LNCaP clone FGC (cell line): ENCODE results near the gene TNFAIP8.

Experiments
- DNase-seq: peaks from one replicate; pipeline ENCODE4 v3.0.0-alpha.2; 2011; ENCODE audit warnings: low read depth
- H3K4me3 ChIP-seq: 2 replicates; pipeline ENCODE4 v1.5.1; 2011; ENCODE audit warnings: mild to moderate bottlenecking, low read depth, low read length, control low read depth
- CTCF ChIP-seq: IDR thresholded peaks from 2 replicates; pipeline ENCODE4 v1.5.1; 2012; ENCODE audit warnings: mild to moderate bottlenecking; ENCODE audit not compliant: control insufficient read depth, insufficient read depth; ENCODE audit errors: extremely low read depth

TNFAIP8 gene

DNA sequence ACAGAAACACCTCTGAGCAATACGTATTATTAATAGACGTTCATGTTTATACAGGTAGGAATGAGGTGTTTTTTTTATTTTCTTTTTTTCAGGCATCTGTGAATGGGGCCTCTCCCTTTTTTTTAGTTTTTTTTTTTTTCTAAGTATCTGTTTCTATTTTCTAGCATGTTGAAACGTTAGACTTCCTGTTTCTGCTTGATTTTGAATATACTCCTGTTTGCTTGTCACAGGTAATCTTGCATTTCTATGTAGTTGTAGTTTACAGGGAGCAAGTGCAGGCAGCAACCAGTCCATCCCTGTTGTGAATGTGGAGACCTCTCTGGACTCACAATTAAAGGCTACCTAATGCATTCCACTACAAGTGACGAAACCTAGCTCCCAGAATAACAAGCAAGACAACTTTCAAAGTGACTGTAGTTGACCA is 22.8 kb upstream of the TNFAIP8 start:
- H3K4me3 ChIP-seq: no peak overlapping the region
- no peak for DNase-seq
- no peak for TF ChIP-seq CTCF

GRCh38 chr5:119333421-119333851 is 22.4 kb upstream of the TNFAIP8 start:
- DNase-seq: no peak
- no peak for TF ChIP-seq CTCF
- no peak overlapping the region for H3K4me3 ChIP-seq

DNA sequence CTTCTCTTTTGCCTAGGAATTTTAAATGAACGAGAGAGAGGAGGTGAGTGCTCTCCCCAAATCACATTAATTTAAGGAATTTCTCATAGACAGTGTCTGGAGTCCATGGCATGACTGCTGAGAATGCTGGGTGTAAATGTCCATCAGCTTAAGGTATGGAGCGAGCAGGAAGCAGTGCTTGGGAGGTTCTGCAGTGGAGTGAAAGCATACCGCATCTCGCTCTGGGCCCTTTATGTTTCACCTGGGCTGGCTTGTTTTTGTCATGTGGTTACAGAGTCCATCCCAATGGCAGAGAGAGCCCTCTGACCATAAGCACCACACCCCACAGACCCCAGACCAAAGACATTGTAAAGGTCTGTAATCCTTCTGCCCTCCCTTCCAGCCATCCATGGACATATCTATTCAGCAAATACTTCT is 20.6 kb upstream of the TNFAIP8 start:
- DNase-seq: no peak
- TF ChIP-seq CTCF: no peak
- H3K4me3 ChIP-seq: no peak overlapping the region

- no peak overlapping the region for H3K4me3 ChIP-seq
- DNase-seq: no peak
- no peak for TF ChIP-seq CTCF
Observed at GRCh38 chr5:119336262-119336661, 19.6 kb upstream of the TNFAIP8 start.

DNA sequence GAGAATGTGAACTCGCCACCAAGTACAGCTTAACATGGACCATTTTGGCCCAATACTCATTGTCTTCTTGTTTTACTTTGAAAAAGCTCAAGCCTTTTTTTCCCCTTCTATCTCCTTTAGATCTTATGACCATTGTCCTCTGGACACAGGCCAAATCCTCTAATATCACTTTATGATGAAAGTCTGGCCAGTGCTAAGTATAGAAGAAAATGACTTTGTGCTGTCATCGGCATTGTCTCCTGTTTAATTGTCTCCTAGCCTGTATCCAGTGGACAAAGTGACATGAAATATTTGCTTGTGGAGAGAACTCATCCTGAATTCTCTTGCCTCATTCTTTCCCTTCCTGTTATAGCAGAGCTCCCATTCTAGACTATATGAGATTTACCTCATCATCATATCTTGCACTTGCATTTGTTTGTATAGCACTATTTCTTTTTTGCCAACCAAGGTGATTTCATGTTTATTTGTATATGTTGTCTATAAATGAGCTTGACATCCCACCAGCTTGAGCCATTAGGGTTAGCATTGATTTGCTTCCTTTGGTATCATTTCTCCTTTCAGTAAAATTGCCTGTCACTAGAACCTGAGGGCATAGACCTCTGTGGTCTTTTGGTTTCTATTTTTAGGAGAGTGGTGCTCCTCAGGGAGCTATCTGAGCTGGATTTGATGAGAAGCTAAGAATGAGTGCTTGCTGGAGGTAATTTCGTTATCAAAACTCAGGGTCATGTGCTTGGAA is 18.8 kb upstream of the TNFAIP8 start:
- no peak for TF ChIP-seq CTCF
- no peak overlapping the region for H3K4me3 ChIP-seq

DNA sequence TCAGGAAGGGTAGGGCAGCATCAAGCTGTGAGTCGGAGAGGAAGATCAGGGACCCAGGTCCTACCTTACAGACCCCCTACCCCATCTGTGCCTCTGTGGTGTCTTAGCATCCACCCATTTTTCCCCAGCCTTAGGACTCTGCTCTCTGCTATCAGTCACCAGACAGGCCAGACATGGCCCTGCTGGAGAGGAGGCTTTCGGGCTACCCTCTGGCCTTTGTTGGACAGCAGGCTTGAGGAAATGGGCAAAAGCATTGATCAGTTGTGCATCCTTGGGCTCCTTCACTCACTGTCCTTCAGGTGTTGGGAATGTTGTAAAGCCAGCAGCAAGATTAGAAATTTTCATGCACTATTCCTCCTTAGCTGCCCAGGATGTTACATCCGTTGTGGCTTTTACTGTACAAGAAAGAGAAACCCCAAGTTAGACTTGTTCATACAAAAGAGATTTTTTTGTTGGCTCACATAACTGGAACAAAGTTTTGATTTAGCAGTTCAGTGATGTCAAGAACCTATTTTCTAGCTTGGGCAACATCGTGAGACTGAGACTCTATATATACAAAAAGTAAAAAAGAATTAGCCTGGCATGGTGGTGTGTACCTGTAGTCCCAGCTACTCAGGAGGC is 17.4 kb upstream of the TNFAIP8 start:
- DNase-seq: no peak
- no peak overlapping the region for H3K4me3 ChIP-seq
- TF ChIP-seq CTCF: no peak

More for the DNA sequence above, 18.8 kb upstream of the TNFAIP8 start:
- DNase-seq: no peak
